Smooth muscle cell (in vitro differentiated cells): ENCODE measurements around the gene ZNF316. TPM values are rescaled to one million over a fixed set of nuclear protein-coding genes. Genes with fewer than 3 reads are reported as not detected.

ENCODE experiments used
- DNase-seq: peaks from one replicate; lab custom pipeline; 2025; ENCODE audit not compliant: unreplicated experiment; lab: John Stamatoyannopoulos, UW
- H2AFZ ChIP-seq: fragments of 200-600 bp; sonication (generic); 2 replicates; pipeline ENCODE4 v1.6.0; 2016; ENCODE audit warnings: antibody characterized with exemption, low read depth, mild to moderate bottlenecking
- H3F3A ChIP-seq: fragments of 200-600 bp; sonication (generic); 2 replicates; pipeline ENCODE4 v1.6.0; 2017; ENCODE audit warnings: antibody characterized with exemption, low read depth
- H3K27ac ChIP-seq: fragments of 200-600 bp; sonication (generic); 2 replicates; pipeline ENCODE4 v1.5.1; 2016; ENCODE audit warnings: low read depth, mild to moderate bottlenecking
- H3K27me3 ChIP-seq: fragments of 200-600 bp; sonication (generic); 2 replicates; pipeline ENCODE4 v1.6.1; 2016; ENCODE audit warnings: low read depth, mild to moderate bottlenecking
- H3K36me3 ChIP-seq: fragments of 200-600 bp; sonication (generic); 2 replicates; pipeline ENCODE4 v1.5.1; 2016; ENCODE audit warnings: low read depth
- H3K4me1 ChIP-seq: fragments of 200-600 bp; sonication (generic); 2 replicates; pipeline ENCODE4 v1.5.1; 2016; ENCODE audit warnings: low read depth
- H3K4me2 ChIP-seq: fragments of 200-600 bp; sonication (generic); 2 replicates; pipeline ENCODE4 v1.6.0; 2016; ENCODE audit warnings: mild to moderate bottlenecking
- H3K4me3 ChIP-seq: fragments of 200-600 bp; sonication (generic); 2 replicates; pipeline ENCODE4 v1.5.1; 2016; ENCODE audit warnings: mild to moderate bottlenecking
- H3K79me2 ChIP-seq: fragments of 200-600 bp; sonication (generic); 2 replicates; pipeline ENCODE4 v1.6.0; 2016; ENCODE audit warnings: low read depth, mild to moderate bottlenecking
- H3K9ac ChIP-seq: fragments of 200-600 bp; sonication (generic); 2 replicates; pipeline ENCODE4 v1.6.0; 2016; ENCODE audit warnings: low read depth
- H3K9me3 ChIP-seq: fragments of 200-600 bp; sonication (generic); replicated peaks from 2 replicates; pipeline ENCODE4 v1.5.1; 2016; ENCODE audit warnings: low read depth
- H4K20me1 ChIP-seq: fragments of 200-600 bp; sonication (generic); 2 replicates; pipeline ENCODE4 v1.6.0; 2016; ENCODE audit warnings: low read depth
- CTCF ChIP-seq: fragments of 200-600 bp; sonication (generic); IDR thresholded peaks from 2 replicates; pipeline ENCODE4 v1.5.1; 2017; ENCODE audit warnings: borderline replicate concordance, mild to moderate bottlenecking, antibody characterized with exemption; ENCODE audit not compliant: insufficient read depth, poor library complexity, severe bottlenecking
- WGBS: methylation state at CpG from one replicate; pipeline ENCODE4 v1.1.7; 2016; ENCODE audit warnings: low lambda C conversion rate; 5-methylcytosine and 5-hydroxymethylcytosine counted together
- polyA plus RNA-seq: library from polyadenylated mRNA; unstranded; fragments of >200 nt; fragmentation: Nextera tagmentation; extraction: Ambion mirVana; gene quantifications from 2 replicates; pipeline ENCODE4 v1.2.1, GENCODE V29; 2016
- total RNA-seq: library from RNA; depleted of rRNA; stranded (reverse); fragments of >200 nt; gene quantifications from 2 replicates; pipeline ENCODE4 v1.2.3, GENCODE V29; 2014

ZNF316 gene
- total and polyA plus RNA-seq, 2 experiments from 2014 or later = 6.6 to 8.3 TPM

DNA sequence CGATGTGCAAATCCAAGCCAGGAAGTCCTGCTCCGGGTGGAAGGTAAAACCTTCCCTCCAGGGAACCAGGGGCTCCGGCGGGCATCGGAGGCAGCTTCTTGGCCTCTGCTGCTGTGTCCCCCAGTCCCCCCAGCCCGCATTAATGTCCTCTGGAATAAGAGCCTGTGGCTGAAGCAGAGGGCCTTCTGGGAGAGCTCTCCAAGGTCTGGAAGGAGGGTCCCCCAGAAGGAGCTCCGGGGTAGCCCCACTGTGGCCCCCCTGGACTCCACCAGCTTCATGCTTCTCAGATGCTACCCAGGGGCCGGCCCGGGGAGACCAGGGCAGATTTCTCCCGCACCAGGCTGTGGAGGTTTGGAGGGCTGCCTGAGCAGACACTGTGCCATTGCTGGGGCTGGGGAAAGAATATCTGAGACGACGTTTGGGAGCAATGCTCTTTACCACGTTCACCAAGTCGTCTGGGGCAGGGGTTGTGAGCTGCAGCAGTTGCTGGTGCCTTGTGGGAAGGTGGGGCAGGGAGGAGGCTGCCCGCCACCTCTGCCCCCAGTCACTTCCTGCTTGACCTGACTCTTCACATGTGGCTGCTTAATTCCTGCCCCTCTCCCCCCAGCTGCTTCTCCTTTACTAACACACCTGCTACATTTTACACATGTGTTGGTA, 13.4 kb upstream of the ZNF316 start:
- H3K4me3 ChIP-seq = no peak overlapping the region
- WGBS = 94% methylated on average over 15 of the region's 15 CpGs
- H3K36me3 ChIP-seq = no peaks in the 10 kb centered on the region
- H3K27ac ChIP-seq = no peak overlapping the region
- DNase-seq = no peak
- H3K4me2 ChIP-seq = no peak overlapping the region
- no peaks in the 10 kb centered on the region for H3F3A ChIP-seq
- no peaks in the 10 kb centered on the region for H3K27me3 ChIP-seq
- no peaks in the 10 kb centered on the region for H3K79me2 ChIP-seq
- H3K9ac ChIP-seq = no peak overlapping the region
- no peak for TF ChIP-seq CTCF
- H3K9me3 ChIP-seq = no peaks in the 10 kb centered on the region
- no peak overlapping the region for H2AFZ ChIP-seq
- H3K4me1 ChIP-seq = no peaks in the 10 kb centered on the region
- no peaks in the 10 kb centered on the region for H4K20me1 ChIP-seq

DNA sequence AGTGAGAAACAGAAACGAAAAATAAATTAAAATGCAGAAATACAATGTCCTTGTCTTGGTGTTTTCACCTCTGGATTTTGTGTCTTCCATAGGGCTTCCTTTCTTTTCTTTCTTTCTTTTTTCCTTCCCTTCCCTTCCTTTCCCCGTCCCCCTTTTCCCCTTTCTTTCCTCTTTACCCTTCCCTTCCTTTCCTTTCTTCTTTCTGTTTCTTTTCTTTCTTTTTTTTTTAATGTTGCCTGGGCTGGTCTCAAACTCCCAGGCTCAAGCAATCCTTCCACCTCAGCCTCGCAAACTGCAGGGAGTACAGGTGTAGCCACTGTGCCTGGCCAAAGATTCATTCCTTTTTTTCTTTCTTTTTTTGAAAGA, 12.9 kb upstream of the ZNF316 start:
- no peak for DNase-seq
- no peak overlapping the region for H3K9ac ChIP-seq

DNA sequence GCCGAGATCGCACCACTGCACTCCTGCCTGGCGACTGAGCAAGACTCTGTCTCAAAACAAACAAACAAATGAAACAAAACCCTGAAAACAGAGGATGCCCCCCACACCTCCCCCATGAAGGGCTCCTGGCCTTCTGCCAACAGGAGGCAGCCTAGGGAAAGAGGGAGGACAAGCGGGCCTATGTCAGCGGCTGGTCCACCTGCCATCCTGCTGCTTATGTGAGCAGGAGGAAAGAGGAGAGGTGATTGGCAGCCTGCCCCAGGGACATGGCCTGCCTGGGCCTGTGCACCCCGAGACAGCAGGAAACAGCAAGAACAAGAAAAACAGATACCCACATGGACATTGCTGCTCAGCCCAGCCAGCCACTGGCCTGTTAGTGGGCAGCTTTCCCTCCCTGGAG, 9.1 kb upstream of the ZNF316 start:
- H3F3A ChIP-seq = no peaks in the 10 kb centered on the region
- H3K4me1 ChIP-seq = no peaks in the 10 kb centered on the region
- no peak for DNase-seq
- H3K4me2 ChIP-seq = no peak overlapping the region
- H3K9me3 ChIP-seq = no peaks in the 10 kb centered on the region
- no peak for TF ChIP-seq CTCF
- WGBS = 85% methylated on average over 6 of the region's 6 CpGs
- no peak overlapping the region for H3K4me3 ChIP-seq
- no peaks in the 10 kb centered on the region for H4K20me1 ChIP-seq
- no peak overlapping the region for H2AFZ ChIP-seq
- no peaks in the 10 kb centered on the region for H3K79me2 ChIP-seq
- H3K27me3 ChIP-seq = no peaks in the 10 kb centered on the region
- H3K9ac ChIP-seq = no peak overlapping the region
- H3K27ac ChIP-seq = no peak overlapping the region
- H3K36me3 ChIP-seq = no peaks in the 10 kb centered on the region

More for the DNA sequence above, 12.9 kb upstream of the ZNF316 start:
- Histone ChIP-seq H2AFZ (no peak overlapping the region), H3K9me3 (no peaks in the 10 kb centered on the region), H3K4me2 (no peak overlapping the region), H3K4me3 (no peak overlapping the region), H4K20me1 (no peaks in the 10 kb centered on the region), H3K79me2 (no peaks in the 10 kb centered on the region), H3F3A (no peaks in the 10 kb centered on the region), H3K36me3 (no peaks in the 10 kb centered on the region), H3K27ac (no peak overlapping the region), H3K4me1 (no peaks in the 10 kb centered on the region), H3K27me3 (no peaks in the 10 kb centered on the region)
- no peak for TF ChIP-seq CTCF
- 87% methylated on average over 3 of the region's 3 CpGs for WGBS
